NOMO-1 treated with DMSO at 0.1 percent for 48 hours (cell line): Measurements from ENCODE around the gene ASPRV1.

ENCODE experiments used
- DNase-seq: peaks from one replicate; lab custom pipeline; 2025; ENCODE audit not compliant: unreplicated experiment; lab: John Stamatoyannopoulos, UW

ASPRV1 gene

DNA sequence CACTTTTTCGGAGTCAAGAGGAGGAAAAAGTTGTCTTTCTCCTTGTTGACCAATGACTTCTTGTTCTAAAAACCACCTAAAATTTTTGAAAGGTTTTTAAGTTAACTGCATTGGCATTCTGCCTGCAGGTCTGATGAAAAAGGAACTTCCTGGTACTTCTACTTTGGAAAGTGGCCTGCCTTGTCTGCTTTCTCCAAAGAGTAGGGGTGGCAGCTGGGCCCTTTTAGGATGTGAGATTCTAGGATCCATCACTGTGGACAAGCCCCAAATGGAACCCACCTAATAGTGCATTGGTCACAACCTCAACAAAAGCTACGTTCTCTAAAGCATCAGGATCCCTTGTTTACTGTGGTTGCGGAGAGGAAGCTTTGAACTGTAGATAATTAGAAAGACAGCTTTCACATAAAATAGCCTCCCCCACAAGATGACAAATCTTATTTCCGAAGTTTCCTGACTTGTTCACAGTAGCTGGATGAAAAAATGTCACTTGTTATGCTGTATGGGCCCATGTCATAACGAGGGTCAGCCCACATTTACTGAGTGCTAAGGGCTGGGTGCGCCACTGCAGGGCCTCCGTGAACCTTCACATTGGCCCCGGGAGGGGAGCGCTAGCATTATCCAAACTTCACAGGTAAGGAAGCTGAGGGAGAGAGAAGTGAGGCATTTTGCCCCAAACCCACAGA lies 17.4 kb downstream of the ASPRV1 start:
- DNase-seq, result no peak

DNA sequence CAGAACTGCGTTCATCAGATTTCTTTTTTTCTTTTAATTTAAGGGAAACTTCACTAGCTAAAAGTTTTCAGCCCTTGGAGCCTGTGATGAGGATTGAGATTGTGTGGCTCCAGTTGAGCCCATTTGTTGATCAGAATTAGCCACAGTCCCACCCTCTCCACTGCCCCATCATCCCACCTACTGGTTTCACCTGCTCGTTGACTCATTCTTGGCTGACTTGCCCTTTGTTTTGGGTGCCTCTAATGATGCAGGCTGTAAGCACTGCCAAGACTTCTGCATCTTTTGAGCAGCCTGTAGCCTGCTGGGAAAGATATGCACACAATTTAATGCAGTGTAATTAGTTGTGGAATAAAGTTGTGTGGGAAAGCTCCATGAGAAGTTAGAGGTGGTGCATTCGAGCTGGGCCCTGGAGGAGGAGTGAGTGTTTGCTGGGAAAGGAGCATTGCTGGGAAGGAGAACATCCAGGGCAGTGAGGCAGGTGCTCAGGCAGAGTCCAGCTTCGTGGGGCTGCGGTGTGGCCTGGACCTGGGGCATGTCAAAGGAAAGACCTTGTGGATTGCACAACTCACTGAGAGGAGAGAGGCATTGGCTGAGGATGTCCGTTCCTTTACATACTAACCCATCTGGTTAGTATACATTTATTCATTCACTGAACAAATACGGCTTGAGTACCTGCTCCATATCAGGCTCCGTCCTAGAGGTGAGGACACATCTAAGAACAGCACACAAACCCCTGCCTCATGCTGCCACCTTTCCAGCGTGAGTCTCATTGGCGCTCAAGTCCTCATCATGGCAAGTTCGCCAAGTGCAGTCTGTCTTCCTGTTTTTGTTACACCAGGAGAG lies 18.2 kb downstream of the ASPRV1 start:
- no peak for DNase-seq

DNA sequence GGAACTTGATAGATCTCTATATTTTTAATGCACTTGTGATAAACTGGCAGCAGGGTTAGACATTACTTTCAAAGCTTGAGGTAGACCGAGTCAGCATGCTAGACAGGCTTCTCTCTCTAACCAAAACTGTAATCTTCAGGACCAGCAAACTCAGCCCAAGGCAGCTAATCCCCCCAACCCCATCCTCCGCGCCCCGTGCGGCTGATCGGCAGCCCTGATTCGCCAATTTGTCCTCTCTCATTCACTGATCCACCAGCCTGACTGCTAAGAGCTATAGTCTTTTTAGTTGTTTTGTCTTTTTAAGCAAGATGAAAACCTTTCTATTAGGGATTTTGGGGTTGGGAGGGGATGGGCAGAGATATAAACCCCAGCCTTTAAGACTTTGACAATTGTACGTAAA lies 20.7 kb downstream of the ASPRV1 start:
- no peak for DNase-seq

DNA sequence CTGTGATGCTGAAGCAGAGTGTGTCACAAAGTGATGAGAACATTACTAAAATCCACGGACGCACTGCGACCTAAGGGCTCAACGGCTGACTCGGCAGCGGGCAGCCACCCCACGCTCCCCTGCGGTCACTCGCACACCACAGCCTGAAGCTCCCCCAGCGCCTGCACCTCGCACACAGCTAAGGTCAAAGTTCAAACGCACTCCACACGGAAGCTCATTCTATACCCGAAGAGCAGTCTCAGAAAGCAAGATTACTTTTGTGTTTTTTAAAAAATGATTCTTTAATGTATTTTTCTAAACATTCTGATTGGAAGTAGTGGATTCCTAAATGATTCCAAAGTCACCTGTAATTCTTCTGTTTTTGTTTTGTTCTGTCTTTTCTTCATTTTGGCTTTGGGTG lies 21.7 kb downstream of the ASPRV1 start:
- DNase-seq, result no peak

DNA sequence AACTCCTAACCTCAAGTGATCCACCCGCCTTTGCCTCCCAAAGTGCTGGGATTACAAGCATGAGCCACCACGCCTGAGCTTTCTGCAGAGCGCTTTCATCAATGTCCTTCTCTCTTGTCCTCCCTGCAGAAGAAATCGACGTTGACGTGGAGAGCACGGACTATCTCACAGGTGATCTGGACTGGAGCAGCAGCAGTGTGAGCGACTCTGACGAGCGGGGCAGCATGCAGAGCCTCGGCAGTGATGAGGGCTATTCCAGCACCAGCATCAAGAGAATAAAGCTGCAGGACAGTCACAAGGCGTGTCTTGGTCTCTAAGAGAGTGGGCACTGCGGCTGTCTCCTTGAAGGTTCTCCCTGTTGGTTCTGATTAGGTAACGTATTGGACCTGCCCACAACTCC lies 23.5 kb downstream of the ASPRV1 start:
- no peak for DNase-seq

DNA sequence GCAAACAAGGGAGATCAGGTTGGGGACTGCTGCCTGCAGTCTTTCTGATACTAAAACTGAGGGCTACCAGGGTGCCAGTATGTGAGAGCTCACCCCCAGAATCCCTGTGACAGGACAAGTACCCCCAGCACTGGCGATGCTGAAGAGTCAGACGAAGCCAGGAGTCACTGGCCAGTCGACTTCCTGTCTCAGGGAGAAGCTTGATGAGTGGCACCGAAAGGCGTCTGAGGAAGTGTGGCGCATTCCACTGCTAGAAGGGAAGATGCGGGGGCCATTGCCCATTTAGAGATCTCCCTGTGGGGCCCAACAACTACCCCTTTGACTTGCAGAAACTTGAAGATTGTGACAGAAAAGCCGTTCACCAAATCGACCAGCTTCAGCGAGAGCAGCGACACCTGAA lies 24.5 kb downstream of the ASPRV1 start:
- no peak for DNase-seq

DNA sequence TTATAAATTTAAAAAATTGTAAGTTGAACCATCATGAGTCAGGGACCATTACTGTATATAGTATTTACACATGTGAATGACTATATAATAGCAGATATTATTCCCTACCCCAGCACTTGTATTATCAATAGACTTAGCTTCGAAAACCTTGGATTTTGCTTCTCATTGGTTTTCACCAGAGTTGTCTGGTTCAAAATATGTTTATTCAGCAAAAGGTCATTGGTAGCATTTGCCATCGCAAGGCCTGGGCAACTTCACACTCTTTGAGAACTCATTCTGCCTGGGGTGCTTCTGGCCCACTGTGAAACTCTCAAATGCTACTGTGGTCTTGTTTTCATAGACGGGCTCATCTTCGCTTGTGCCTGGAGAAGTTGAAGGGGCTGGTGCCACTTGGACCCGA lies 26.4 kb downstream of the ASPRV1 start:
- no peak for DNase-seq

DNA sequence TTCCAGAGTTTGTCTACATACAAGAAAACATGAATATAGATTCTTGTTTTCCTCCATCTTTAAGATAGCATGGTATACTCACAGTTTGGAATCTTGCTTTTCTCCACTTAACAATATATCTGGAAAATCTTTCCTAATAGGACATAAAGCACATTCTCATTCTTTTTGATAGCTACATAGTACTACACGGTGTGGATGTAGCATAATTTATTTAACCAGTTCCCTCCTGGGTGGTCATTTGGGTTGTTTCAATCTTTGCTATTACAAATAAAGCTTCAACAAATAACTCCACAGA lies 26.9 kb downstream of the ASPRV1 start:
- DNase-seq, result no peak

DNA sequence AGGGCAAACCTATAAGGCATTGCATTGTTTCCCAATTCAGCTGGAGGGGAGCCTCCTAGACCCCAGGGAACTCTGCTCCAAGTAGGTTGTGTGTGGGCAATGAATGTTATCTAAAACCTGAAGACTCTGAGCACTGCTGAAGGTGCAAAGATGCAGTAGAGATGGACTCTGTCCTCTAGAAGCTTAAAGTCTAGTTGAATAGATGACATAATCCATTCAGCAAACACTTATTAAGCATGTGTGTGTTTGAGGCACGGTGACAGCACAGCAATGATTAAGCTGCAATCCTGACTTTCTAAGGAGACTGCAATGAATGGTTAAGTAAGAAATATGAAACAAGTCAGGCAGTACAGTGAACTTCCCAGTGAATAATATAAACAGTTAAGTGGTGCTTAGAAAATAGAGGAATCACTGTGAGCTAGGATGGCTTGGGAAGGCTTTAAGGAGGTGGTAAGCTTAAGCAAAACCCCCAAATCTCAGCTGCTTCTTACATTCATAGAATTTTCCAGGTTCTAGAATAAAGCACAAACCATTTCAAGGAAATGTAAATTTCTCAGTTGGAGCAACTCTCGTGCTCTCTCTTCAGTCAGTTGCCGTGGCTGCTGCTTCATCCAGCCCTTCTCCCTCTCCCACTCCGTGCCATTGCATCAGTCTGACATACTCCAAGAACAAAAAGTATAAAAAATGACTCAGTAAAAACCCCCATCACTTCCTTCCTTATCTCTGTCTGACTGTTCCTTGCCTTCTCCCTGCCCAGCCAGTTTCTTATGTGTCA lies 27.4 kb downstream of the ASPRV1 start:
- DNase-seq, result peak; percentile 53

DNA sequence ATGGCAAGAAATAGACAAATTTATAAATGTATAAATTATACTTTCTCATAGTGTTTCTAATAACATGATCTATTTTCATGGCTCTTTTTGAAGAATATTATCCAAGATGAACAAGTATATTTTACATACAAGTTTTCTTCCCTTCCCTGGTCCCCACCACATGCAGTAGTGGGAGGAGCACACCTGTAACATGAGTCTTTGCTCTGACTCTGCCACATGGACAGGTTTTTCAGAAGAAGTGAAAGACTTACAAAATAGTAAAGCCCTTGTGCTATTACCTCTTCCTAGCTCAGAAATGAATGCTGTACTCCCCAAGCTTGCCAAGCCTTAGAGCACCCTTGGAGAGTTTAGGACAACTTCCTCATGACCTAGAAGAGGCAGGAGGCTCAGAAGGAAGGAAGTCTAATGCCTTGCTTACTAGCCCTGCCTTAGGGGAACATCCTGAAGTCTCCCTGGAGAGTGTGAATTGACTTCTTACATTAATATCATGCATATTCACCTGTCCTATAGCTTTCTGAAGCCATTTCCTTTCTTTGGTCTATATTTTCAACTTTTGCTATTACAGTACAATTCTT lies 28.1 kb downstream of the ASPRV1 start:
- DNase-seq, result peak; percentile 32

DNA sequence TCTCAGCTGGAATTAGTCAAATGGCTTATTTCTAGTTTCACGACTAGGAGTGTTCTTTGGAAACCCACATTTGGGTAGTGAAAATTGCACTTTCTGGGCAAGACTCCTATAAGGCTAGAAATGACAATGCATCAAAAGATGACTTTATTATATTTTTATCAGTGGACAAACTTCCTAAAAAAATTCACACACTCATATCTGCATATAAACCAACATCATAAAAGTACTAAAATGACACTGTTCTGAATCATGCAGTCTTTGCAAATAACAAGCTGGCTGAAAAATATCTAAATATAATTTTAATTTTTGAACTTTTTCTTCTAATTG lies 28.9 kb downstream of the ASPRV1 start:
- no peak for DNase-seq

DNA sequence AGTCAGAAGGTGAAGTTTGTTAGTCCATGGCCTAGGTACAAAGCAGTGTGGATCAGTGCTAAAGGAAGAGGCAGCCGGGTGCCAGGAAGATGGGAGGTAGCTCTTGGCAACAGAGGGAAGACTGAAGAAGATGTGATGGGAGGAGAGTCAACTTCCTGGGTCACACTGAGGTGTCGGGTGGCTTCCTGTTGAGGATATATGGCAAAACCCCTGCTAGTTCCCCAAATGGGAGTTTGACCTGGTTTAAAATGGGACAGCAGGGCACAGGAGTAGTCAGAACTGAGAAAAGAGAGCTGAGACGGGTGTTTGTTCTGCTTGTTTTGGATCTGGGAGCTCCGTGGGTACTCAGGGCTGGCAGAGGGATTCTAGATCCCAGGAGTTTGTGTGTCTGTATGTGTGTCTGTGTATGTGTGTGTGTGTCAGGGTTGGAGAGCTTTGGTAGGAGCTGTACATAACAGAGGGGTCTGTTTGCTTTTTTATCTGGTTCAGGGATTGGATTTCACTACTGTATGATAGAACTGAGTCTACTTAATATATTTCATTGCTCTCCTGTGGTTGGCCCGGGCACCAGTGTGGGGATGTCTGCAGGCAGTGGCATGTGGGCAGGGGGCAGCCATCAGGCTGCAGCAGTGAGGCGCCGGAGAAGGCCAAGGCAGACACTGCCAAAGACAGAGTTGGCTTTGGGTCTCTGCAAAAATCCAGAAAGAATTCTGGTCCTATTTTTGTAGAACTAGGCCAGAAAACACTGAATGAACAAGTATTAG lies 29.4 kb downstream of the ASPRV1 start:
- peak; percentile 12 for DNase-seq

DNA sequence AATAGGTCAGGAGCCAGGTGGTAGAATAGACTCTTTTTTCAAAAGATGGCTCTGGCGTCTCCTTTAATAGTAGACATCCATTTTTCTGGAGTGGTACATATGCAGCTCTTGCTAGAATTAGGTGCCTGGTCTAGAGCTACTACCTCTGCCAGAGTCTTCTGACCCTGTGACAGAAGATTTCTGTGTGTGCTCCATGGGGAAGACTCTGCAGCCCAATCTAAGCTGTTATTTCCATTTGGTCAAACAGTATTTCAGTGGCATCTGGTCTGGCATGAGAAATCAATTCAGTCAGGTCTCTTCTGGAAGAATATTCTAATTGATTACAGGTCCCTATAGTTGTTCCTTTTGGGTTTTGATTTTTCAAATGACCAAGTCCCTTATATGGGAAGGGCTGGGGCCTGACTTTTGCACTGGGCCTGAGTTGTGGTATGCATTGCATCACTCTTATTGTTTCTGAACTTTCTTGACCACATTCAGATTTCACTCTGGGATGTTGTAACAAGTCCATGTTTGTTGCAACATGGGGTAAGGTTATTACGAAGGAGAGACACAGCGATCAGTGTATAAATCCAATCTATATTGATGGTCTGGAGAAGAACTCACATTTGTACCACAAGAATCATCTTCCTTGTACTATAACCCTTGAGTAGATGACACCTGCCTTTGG lies 34.4 kb downstream of the ASPRV1 start:
- DNase-seq, result peak; percentile 87

DNA sequence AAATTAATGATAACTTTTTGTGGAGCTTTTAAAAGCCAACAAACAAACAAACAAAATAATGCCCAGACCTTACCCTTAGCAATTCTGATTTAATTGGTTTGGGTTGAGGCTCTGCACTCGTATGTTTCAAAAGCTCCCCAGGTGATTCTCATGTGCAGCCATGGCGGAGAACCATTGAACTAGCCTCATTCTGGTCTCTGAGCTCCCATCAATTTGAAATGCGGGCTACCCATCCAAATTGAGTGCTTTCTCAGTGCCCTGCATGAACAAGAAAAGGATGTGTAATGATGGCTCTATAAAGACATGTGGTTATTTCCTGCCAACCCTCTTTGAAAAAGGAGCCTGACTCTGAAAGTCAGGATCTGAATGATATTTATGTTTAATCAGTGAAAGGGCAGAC lies 38.3 kb downstream of the ASPRV1 start:
- no peak for DNase-seq

DNA sequence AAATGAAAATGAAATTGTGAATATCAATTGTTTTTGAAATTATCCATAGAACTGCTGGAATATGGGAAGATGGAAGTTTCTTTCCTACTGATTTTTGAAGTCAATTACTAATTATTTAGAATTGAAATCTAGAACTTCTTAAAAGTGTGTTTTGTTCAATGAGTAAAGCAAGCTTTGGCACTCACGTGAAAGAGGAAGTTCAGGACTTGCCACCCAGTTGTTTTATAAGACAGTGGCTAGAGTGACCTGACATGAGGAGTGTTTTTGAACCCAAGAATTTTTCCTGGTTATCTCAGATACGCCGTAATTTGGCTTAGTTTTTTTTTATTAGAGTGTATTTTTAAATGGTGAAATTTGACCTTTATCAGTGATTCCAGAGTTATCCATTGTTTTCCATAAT lies 43.0 kb downstream of the ASPRV1 start:
- DNase-seq, result peak; percentile 70

DNA sequence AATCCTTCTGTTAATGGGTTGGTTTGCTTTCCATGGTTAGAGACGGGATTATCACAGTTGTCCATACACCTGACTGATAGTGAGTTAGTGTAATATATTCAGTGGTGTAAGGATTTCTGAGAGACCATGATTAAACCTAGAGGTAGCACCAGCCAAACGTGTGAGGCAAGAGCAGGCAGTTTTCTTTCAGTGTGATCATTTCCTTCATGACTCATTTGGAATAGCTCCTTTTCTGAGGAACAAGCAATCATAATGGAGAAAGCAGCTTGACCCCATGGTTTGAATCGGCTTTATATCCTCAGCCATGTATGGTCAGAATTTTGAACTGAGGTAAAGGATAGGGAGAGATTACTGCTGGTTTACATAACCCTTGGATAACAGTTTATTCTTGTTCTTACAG lies 43.6 kb downstream of the ASPRV1 start:
- DNase-seq, result peak; percentile 31

DNA sequence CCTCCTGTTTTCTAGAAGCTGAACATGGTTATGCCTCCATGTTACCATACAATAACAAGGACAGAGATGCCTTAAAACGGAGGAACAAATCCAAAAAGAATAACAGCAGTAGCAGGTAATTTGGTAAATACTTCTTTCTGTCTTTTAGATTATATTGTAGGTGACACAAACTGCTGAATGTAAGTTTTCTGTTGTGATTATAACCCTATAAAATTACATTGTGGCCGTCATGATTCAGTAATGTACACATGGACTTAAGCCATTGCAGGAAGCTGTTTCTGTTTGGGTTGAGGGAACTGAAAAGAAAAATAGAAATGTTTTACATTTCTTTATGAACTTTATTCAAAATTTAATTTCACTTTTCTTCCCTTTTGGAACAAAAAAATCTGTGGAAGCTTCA lies 45.3 kb downstream of the ASPRV1 start:
- no peak for DNase-seq

DNA sequence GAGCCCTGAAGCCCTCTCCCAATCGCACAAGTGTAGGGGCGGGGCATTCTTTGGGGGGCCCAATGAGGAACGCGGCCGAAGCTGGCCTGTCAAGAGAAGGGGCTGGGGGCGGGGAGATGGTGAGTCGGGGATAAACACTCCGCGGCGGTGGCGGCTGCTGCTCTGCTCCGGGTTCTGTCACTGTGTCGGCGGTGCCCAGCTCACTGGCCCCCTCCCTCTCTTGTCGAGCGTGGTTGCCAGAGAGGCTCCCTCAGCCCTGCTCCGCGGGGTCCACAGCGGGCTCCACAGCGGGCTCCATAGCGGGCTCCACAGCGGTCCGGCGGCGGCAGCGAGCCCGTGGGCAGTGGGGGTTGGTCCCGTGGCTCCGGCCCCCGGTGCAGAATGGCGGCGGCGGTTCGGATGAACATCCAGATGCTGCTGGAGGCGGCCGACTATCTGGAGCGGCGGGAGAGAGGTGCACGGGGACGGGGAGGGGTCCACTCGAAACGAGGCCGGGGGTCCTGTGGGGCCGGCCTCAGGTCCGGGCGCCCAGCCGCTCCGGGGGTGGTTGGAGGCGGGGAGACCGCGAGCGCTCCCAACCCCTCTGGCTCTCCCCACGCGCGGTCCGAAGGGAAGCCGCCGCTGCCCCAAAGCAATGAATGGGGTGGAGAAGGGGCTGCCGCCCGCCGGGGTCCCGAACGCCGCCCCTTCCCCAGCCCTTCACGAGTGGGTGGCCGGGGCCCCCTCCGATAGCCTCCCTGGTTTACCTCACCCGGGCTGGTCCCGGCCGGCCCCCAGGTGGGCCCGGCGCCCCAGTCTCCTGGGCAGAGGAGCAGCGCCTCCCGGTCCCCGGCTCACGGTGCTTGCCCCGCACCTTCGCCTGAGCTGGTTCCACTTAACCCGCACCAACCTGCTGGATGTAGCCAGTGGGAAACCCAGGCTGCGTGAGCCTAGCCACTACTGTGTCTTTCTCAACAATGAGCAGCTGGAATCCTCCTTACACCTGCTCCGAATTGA lies 46.2 kb downstream of the ASPRV1 start, which contains the start of gene MXD1:
TSS of gene MXD1 (plus strand) at position 160 of the 996 bp plus-strand sequence. CDS start at position 382, 222 bp downstream.
- no peak for DNase-seq
